Liver (tissue), 9 donors: Measurements from ENCODE around the gene ZNF616. TPM values are rescaled to one million over a fixed set of nuclear protein-coding genes. Genes with fewer than 3 reads are reported as not detected.

Experiments
- DNase-seq: peaks from one replicate; pipeline ENCODE4 v3.0.0-alpha.2; 2017; ENCODE audit warnings: low spot score
- H3K27ac ChIP-seq, 2 donors: one replicate each; pipeline ENCODE4 v1.7.0; 2013; ENCODE audit warnings: inconsistent platforms in 2 of 2, low read length in 2 of 2, control low read depth in 1 of 2, low read depth in 1 of 2, mild to moderate bottlenecking in 1 of 2
- H3K27me3 ChIP-seq, 4 donors: one replicate each; pipeline versions ENCODE4 v1.6.1 to v1.7.0; 2013; ENCODE audit warnings: low read length in 3 of 4, inconsistent platforms in 1 of 4, mild to moderate bottlenecking in 1 of 4, moderate library complexity in 1 of 4; ENCODE audit not compliant: control insufficient read depth in 4 of 4, insufficient read depth in 4 of 4
- H3K36me3 ChIP-seq, 4 donors: one replicate each; pipeline versions ENCODE4 v1.6.1 to v1.7.0; 2013; ENCODE audit warnings: low read length in 3 of 4, mild to moderate bottlenecking in 3 of 4, low read depth in 1 of 4, moderate library complexity in 1 of 4; ENCODE audit not compliant: control insufficient read depth in 4 of 4, insufficient read depth in 3 of 4
- H3K4me1 ChIP-seq, 4 donors: one replicate each; pipeline versions ENCODE4 v1.6.1 to v1.7.0; 2013; ENCODE audit warnings: low read length in 3 of 4, mild to moderate bottlenecking in 3 of 4, moderate library complexity in 1 of 4; ENCODE audit not compliant: control insufficient read depth in 4 of 4, insufficient read depth in 4 of 4
- H3K4me3 ChIP-seq, 3 donors: one replicate each; pipeline versions ENCODE4 v1.6.1 to v1.7.0; 2013; ENCODE audit warnings: low read length in 3 of 3, control low read depth in 1 of 3, low read depth in 1 of 3, mild to moderate bottlenecking in 1 of 3
- H3K9ac ChIP-seq, 2 donors: one replicate each; pipeline ENCODE4 v1.7.0; 2013; ENCODE audit warnings: low read length in 2 of 2, mild to moderate bottlenecking in 2 of 2, moderate library complexity in 2 of 2, control low read depth in 1 of 2, low read depth in 1 of 2
- H3K9me3 ChIP-seq, 4 donors: one replicate each; pipeline versions ENCODE4 v1.6.1 to v1.7.0; 2013; ENCODE audit warnings: low read length in 3 of 4; ENCODE audit not compliant: control insufficient read depth in 4 of 4
- ATF3 ChIP-seq: IDR thresholded peaks from 2 replicates; pipeline ENCODE4 v1.6.1; 2016; ENCODE audit warnings: antibody characterized with exemption
- CTCF ChIP-seq: fragments of 150-350 bp; IDR thresholded peaks from 2 replicates; pipeline ENCODE4 v1.5.1; 2017; ENCODE audit warnings: improper control_type of control experiment, low read depth, low read length; ENCODE audit not compliant: missing input control
- EGR1 ChIP-seq, 2 donors: IDR thresholded peaks; 2 replicates each; pipeline ENCODE4 v1.6.1; 2016 to 2018; ENCODE audit warnings: antibody characterized with exemption in 2 of 2, low read depth in 2 of 2
- FOXA2 ChIP-seq: IDR thresholded peaks from 2 replicates; pipeline ENCODE4 v1.6.1; 2016; ENCODE audit warnings: antibody characterized with exemption
- GABPA ChIP-seq, 2 donors: IDR thresholded peaks in 1 of 2; conservative IDR thresholded peaks in 1 of 2; 2 replicates each; pipeline ENCODE4 v1.6.1; 2016; ENCODE audit warnings: antibody characterized with exemption in 2 of 2, mild to moderate bottlenecking in 1 of 2, moderate library complexity in 1 of 2
- HNF4A ChIP-seq, 2 donors: conservative IDR thresholded peaks; 2 replicates each; pipeline ENCODE4 v1.6.1; 2016; ENCODE audit warnings: antibody characterized with exemption in 2 of 2, mild to moderate bottlenecking in 2 of 2
- MAX ChIP-seq: IDR thresholded peaks from 2 replicates; pipeline ENCODE4 v1.6.1; 2016; ENCODE audit warnings: antibody characterized with exemption
- NR2F2 ChIP-seq: IDR thresholded peaks from 2 replicates; pipeline ENCODE4 v1.6.1; 2016; ENCODE audit warnings: antibody characterized with exemption
- RAD21 ChIP-seq, 2 donors: IDR thresholded peaks; 2 replicates each; pipeline ENCODE4 v1.6.1; 2016; ENCODE audit warnings: antibody characterized with exemption in 2 of 2, mild to moderate bottlenecking in 2 of 2
- RXRA ChIP-seq, 2 donors: IDR thresholded peaks; 2 replicates each; pipeline ENCODE4 v1.6.1; 2017 to 2018; ENCODE audit warnings: antibody characterized with exemption in 2 of 2, mild to moderate bottlenecking in 1 of 2
- TAF1 ChIP-seq: conservative IDR thresholded peaks from 2 replicates; pipeline ENCODE4 v1.6.1; 2016; ENCODE audit warnings: antibody characterized with exemption, mild to moderate bottlenecking
- YY1 ChIP-seq: IDR thresholded peaks from 2 replicates; pipeline ENCODE4 v1.6.1; 2016; ENCODE audit warnings: antibody characterized with exemption, mild to moderate bottlenecking
- WGBS: extraction: QIAGEN DNeasy Blood & Tissue Kit; methylation state at CpG from one replicate; pipeline ENCODE4 v1.1.7; 2013; 5-methylcytosine and 5-hydroxymethylcytosine counted together
- polyA plus RNA-seq, 2 donors: library from polyadenylated mRNA; stranded (reverse) in 1 of 2; unstranded in 1 of 2; fragments of 200-250 nt in 1 of 2; fragments of >200 nt in 1 of 2; fragmentation: Nextera tagmentation in 1 of 2; extraction: Ambion mirVana in 1 of 2; gene quantifications; one replicate each; pipeline versions ENCODE4 v1.2.1 to v1.2.3, GENCODE V29; 2013 to 2015
- total RNA-seq, 2 donors: library from RNA; depleted of rRNA; stranded (reverse); fragments of >200 nt; gene quantifications; one replicate each; pipeline ENCODE4 v1.2.3, GENCODE V29; 2014
- donor health status: healthy.
- donor health status: healthy.
- donor health status: healthy.
- donor health status: healthy.
- donor health status: healthy.

ZNF616 gene
- total and polyA plus RNA-seq, 4 donors = 1.5 to 4.1 (median 3.5) TPM

- Histone ChIP-seq H3K27ac (no peak overlapping the region), H3K27me3 (no peaks in the 10 kb centered on the region), H3K4me1 (peaks cover 0 to 11% (median 7%) of the 10 kb centered on the region in 4 donors), H3K36me3 (peaks cover 0 to 15% (median 12%) of the 10 kb centered on the region in 4 donors), H3K4me3 (no peak overlapping the region), H3K9ac (no peak overlapping the region), H3K9me3 (peaks cover 0 to 9% (median 3%) of the 10 kb centered on the region in 4 donors)
- DNase-seq = no peak
- TF ChIP-seq YY1 (no peak), HNF4A (conservative IDR thresholded peaks at IDR 0.05) (no peak), NR2F2 (no peak), CTCF (no peak), MAX (no peak)
- WGBS = 95% methylated on average over 1 of the region's 1 CpG
These were observed 32.6 kb upstream of the ZNF616 start for GRCh38 chr19:52172347-52172746.

GRCh38 chr19:52171321-52172169, 31.8 kb upstream of the ZNF616 start, which contains the start of gene ZNF836:
TSS of gene ZNF836 (minus strand) at chr19:52171621. CDS start at chr19:52168072, 3,549 bp downstream.
- WGBS = 9% methylated on average over 37 of the region's 37 CpGs
- peaks cover 0 to 17% (median 13%) of the 10 kb centered on the region in 4 donors for H3K36me3 ChIP-seq
- peak within 1 kb of the TSS; percentile 85 to 100 (median 97) for H3K4me3 ChIP-seq
- peak within 1 kb of the TSS; percentile 90 to 95 for H3K9ac ChIP-seq
- peak; percentile 80 for DNase-seq
- H3K9me3 ChIP-seq = peaks cover 0 to 9% (median 3%) of the 10 kb centered on the region in 4 donors
- no peak for TF ChIP-seq FOXA2
- peak; percentile 12 for TF ChIP-seq MAX
- TF ChIP-seq NR2F2 = no peak
- TF ChIP-seq YY1 = peak; percentile 17
- TF ChIP-seq RXRA (IDR thresholded peaks at IDR 0.05) = no peak
- peak; percentile 42 for TF ChIP-seq TAF1
- TF ChIP-seq ATF3 = no peak
- no peak for TF ChIP-seq RAD21 (IDR thresholded peaks at IDR 0.05)
- TF ChIP-seq EGR1 (IDR thresholded peaks at IDR 0.05; ENCODE audit: low read depth in 2 of 2) = no peak
- peak; percentile 41 to 90 for TF ChIP-seq GABPA (IDR thresholded peaks at IDR 0.05 in 1 of 2, conservative IDR thresholded peaks at IDR 0.05 in 1 of 2)
- peaks cover 0 to 11% (median 7%) of the 10 kb centered on the region in 4 donors for H3K4me1 ChIP-seq
- no peaks in the 10 kb centered on the region for H3K27me3 ChIP-seq
- peak within 1 kb of the TSS; percentile 73 to 79 for H3K27ac ChIP-seq

- no peak for TF ChIP-seq NR2F2
- peak overlapping the region; percentile 85 to 100 (median 97) for H3K4me3 ChIP-seq
- peak overlapping the region; percentile 73 to 79 for H3K27ac ChIP-seq
- H3K9me3 ChIP-seq = peaks cover 0 to 9% (median 3%) of the 10 kb centered on the region in 4 donors
- under 1% methylated on average over 22 of the region's 22 CpGs for WGBS
- H3K36me3 ChIP-seq = peaks cover 0 to 18% (median 14%) of the 10 kb centered on the region in 4 donors
- no peak for DNase-seq
- H3K4me1 ChIP-seq = peaks cover 0 to 11% (median 7%) of the 10 kb centered on the region in 4 donors
- no peaks in the 10 kb centered on the region for H3K27me3 ChIP-seq
- peak overlapping the region; percentile 90 to 95 for H3K9ac ChIP-seq
These were observed 31.2 kb upstream of the ZNF616 start for GRCh38 chr19:52170863-52171320.
